ENCODE results near the gene PLA1A.

DNA sequence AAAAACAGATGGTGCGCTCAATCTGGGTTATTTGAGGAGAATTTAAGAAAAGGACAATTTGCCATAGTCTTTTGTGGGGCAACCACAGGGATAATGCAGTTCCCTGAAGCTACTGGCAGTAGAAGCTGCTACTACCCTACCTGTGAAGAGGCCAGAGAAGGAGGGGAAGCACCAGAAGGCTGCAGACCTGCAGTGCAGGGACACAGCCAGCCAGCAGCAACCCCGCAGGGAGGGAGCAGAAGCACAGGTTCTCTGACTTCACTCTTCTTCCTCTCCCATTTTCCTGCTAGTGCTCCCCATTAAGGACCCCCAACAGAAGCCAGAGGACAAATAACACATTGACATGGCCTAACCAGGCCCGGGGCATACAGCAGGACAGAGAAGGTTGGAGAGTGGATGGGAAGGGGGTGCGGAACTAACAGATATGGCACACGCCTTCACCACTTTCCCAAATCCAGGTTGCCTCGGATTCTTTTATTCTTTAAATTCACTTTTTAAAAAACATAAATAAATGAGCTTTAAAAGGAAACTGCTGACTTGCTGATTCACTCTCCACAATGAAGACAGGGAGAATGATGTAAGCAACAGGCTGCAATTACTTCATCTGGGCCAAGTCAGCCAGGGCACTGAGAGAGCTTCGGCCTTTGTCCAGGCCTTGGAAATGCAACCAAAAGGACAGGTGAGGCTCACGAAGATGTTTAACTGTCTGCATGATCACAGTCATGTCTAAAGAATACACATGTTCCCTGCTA is 32.6 kb downstream of the PLA1A start:
- TF ChIP-seq, protein P1, sequence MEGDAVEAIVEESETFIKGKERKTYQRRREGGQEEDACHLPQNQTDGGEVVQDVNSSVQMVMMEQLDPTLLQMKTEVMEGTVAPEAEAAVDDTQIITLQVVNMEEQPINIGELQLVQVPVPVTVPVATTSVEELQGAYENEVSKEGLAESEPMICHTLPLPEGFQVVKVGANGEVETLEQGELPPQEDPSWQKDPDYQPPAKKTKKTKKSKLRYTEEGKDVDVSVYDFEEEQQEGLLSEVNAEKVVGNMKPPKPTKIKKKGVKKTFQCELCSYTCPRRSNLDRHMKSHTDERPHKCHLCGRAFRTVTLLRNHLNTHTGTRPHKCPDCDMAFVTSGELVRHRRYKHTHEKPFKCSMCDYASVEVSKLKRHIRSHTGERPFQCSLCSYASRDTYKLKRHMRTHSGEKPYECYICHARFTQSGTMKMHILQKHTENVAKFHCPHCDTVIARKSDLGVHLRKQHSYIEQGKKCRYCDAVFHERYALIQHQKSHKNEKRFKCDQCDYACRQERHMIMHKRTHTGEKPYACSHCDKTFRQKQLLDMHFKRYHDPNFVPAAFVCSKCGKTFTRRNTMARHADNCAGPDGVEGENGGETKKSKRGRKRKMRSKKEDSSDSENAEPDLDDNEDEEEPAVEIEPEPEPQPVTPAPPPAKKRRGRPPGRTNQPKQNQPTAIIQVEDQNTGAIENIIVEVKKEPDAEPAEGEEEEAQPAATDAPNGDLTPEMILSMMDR (IDR thresholded peaks at IDR 0.05; ENCODE audit: low read length): no peak
- TF ChIP-seq EZH2 (IDR thresholded peaks at IDR 0.05; ENCODE audit: borderline replicate concordance, low read length): no peak
